GM12878 (cell line): ENCODE data around the gene TSC22D3.

Experiments
- GABPA ChIP-seq: IDR thresholded peaks from 2 replicates; pipeline ENCODE4 v1.6.1; 2014; ENCODE audit warnings: antibody characterized with exemption, low read depth, mild to moderate bottlenecking, inconsistent platforms
- JUND ChIP-seq: IDR thresholded peaks from 2 replicates; pipeline ENCODE4 v1.6.1; 2012; ENCODE audit warnings: low read depth, mild to moderate bottlenecking, low read length, improper control_type of control experiment, moderate library complexity
- NR2C2 ChIP-seq: IDR thresholded peaks from 2 replicates; pipeline ENCODE4 v1.6.1; 2011; ENCODE audit warnings: borderline replicate concordance, low read depth; ENCODE audit not compliant: control insufficient read depth, insufficient read length
- POLR2A ChIP-seq: IDR thresholded peaks from 2 replicates; pipeline ENCODE4 v1.6.1; 2011; ENCODE audit warnings: low read depth, mild to moderate bottlenecking, low read length
- POLR2AphosphoS5 ChIP-seq: IDR thresholded peaks from 2 replicates; pipeline ENCODE4 v1.6.1; 2011; ENCODE audit warnings: mild to moderate bottlenecking, low read length, inconsistent platforms
- SP1 ChIP-seq: IDR thresholded peaks from one replicate; pipeline ENCODE4 v1.6.1; 2011; ENCODE audit warnings: low read depth, low read length
- ZNF274 ChIP-seq: IDR thresholded peaks from one replicate; pipeline ENCODE4 v1.8.0; 2011; ENCODE audit not compliant: insufficient read length, insufficient read depth
- TF ChIP-seq, protein P1 (sequence below): fragments of 450-650 bp; conservative IDR thresholded peaks from 2 replicates; pipeline ENCODE4 v1.6.1; 2017; ENCODE audit warnings: mild to moderate bottlenecking, moderate library complexity
- TF ChIP-seq, protein P2 (sequence below): fragments of 450-650 bp; IDR thresholded peaks from 2 replicates; pipeline ENCODE4 v1.6.1; 2016; ENCODE audit warnings: mild to moderate bottlenecking, moderate library complexity, borderline replicate concordance

DNA sequence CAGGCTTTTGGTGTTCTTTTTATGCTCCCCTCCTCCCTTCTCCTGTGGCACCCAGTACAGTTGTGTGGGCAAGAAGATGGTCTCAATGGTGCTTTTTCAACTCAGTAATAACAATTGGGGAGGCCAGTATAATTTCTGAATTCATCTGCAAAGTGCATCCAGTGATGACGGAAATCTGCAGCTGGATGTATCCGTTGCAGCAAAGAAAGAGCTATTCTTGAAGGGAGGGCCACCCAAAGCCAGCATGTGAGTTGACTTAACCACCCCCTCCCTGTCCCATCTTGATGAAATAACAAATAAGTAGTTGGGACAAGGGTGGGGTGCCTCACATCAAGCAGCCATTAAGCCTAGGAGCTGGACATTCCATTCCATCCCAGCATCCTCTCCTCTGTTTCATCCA lies 30.7 kb downstream of the TSC22D3 start:
- no peak for TF ChIP-seq POLR2AphosphoS5
- TF ChIP-seq SP1, result no peak
- TF ChIP-seq ZNF274, result no peak
- TF ChIP-seq, protein P1, sequence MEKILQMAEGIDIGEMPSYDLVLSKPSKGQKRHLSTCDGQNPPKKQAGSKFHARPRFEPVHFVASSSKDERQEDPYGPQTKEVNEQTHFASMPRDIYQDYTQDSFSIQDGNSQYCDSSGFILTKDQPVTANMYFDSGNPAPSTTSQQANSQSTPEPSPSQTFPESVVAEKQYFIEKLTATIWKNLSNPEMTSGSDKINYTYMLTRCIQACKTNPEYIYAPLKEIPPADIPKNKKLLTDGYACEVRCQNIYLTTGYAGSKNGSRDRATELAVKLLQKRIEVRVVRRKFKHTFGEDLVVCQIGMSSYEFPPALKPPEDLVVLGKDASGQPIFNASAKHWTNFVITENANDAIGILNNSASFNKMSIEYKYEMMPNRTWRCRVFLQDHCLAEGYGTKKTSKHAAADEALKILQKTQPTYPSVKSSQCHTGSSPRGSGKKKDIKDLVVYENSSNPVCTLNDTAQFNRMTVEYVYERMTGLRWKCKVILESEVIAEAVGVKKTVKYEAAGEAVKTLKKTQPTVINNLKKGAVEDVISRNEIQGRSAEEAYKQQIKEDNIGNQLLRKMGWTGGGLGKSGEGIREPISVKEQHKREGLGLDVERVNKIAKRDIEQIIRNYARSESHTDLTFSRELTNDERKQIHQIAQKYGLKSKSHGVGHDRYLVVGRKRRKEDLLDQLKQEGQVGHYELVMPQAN, result no peak
- TF ChIP-seq POLR2A, result no peak
- TF ChIP-seq JUND, result no peak
- TF ChIP-seq NR2C2, result no peak
- TF ChIP-seq GABPA, result no peak
- TF ChIP-seq, protein P2, sequence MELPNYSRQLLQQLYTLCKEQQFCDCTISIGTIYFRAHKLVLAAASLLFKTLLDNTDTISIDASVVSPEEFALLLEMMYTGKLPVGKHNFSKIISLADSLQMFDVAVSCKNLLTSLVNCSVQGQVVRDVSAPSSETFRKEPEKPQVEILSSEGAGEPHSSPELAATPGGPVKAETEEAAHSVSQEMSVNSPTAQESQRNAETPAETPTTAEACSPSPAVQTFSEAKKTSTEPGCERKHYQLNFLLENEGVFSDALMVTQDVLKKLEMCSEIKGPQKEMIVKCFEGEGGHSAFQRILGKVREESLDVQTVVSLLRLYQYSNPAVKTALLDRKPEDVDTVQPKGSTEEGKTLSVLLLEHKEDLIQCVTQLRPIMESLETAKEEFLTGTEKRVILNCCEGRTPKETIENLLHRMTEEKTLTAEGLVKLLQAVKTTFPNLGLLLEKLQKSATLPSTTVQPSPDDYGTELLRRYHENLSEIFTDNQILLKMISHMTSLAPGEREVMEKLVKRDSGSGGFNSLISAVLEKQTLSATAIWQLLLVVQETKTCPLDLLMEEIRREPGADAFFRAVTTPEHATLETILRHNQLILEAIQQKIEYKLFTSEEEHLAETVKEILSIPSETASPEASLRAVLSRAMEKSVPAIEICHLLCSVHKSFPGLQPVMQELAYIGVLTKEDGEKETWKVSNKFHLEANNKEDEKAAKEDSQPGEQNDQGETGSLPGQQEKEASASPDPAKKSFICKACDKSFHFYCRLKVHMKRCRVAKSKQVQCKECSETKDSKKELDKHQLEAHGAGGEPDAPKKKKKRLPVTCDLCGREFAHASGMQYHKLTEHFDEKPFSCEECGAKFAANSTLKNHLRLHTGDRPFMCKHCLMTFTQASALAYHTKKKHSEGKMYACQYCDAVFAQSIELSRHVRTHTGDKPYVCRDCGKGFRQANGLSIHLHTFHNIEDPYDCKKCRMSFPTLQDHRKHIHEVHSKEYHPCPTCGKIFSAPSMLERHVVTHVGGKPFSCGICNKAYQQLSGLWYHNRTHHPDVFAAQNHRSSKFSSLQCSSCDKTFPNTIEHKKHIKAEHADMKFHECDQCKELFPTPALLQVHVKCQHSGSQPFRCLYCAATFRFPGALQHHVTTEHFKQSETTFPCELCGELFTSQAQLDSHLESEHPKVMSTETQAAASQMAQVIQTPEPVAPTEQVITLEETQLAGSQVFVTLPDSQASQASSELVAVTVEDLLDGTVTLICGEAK, result no peak
